ENCODE data around the gene CRB2.

The CRB2 gene

GRCh38 chr9:123368023-123368422, 12.0 kb downstream of the CRB2 start:
- DNase-seq = no peak

- no peak for DNase-seq
Observed at GRCh38 chr9:123368536-123369153, 12.6 kb downstream of the CRB2 start.

- no peak for DNase-seq
Observed at GRCh38 chr9:123369296-123369695, 13.3 kb downstream of the CRB2 start.

- DNase-seq = no peak
Observed at GRCh38 chr9:123370108-123370507, 14.1 kb downstream of the CRB2 start.

- no peak for DNase-seq
Observed at GRCh38 chr9:123370526-123371227, 14.7 kb downstream of the CRB2 start.

GRCh38 chr9:123371228-123371584, 15.2 kb downstream of the CRB2 start:
- DNase-seq = no peak

GRCh38 chr9:123371805-123372590, 16.0 kb downstream of the CRB2 start:
- no peak for DNase-seq

- no peak for DNase-seq
Observed at GRCh38 chr9:123372766-123373446, 16.9 kb downstream of the CRB2 start.

- no peak for DNase-seq
Observed at GRCh38 chr9:123373447-123373923, 17.5 kb downstream of the CRB2 start.

- no peak for DNase-seq
Observed at GRCh38 chr9:123373946-123374345, 17.9 kb downstream of the CRB2 start.

- DNase-seq = no peak
Observed at GRCh38 chr9:123375469-123376132, 19.6 kb downstream of the CRB2 start.

GRCh38 chr9:123376218-123377071, 20.4 kb downstream of the CRB2 start:
- no peak for DNase-seq

GRCh38 chr9:123377211-123377971, 21.4 kb downstream of the CRB2 start:
- DNase-seq = no peak

GRCh38 chr9:123378025-123378424, 22.0 kb downstream of the CRB2 start:
- no peak for DNase-seq

- no peak for DNase-seq
Observed at GRCh38 chr9:123378956-123379660, 23.1 kb downstream of the CRB2 start.

GRCh38 chr9:123380852-123381705, 25.1 kb downstream of the CRB2 start:
- DNase-seq = no peak

- no peak for DNase-seq
Observed at GRCh38 chr9:123382653-123383511, 26.9 kb downstream of the CRB2 start.

GRCh38 chr9:123383512-123384170, 27.6 kb downstream of the CRB2 start:
- no peak for DNase-seq
